GM12874 (cell line): ENCODE data around the gene IL11.

Source experiments
- CTCF ChIP-seq: IDR thresholded peaks from 2 replicates; pipeline ENCODE4 v1.5.1; 2011; ENCODE audit warnings: low read depth, mild to moderate bottlenecking, control low read depth, low read length, moderate library complexity; ENCODE audit not compliant: insufficient read depth

The IL11 gene

GRCh38 chr19:55386493-55386971, 16.3 kb upstream of the IL11 start:
- no peak for TF ChIP-seq CTCF

DNA sequence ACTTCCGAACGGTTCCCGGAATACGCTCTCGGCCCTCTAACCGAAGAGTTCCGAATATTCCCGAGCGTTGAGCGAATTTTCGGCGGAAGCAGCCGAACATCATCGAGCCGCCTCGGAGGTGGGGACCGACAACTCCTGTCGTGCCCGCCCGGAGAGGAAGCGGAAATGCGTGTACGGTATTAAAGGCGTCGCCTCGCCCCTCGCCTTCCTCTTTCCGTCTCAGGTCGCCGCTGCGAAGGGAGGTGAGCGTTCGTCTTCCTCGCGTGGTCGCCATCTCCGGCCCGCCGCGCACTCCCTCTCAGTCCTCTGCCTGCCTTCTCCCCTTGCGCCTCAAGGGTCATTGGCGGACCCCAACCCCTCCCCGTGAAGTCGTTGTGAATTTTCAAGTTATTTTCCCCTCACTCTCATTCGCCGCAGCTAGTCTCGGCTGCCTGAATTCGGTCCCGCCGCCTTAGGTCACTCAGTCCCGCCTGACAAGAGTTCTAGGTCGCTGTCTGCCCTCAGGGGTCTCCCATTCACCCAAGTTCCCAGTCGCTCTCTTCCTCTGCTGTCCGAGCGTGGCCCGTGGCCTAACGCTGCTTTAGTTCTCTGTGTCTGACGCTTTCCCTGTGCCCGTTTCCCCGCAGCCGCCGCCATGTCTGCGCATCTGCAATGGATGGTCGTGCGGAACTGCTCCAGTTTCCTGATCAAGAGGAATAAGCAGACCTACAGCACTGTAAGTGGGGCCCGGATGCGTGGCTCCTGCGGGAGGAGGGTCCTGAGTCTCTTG, 15.6 kb upstream of the IL11 start, which contains the start of gene RPL28:
RPL28 (plus strand) TSS at position 209 of the 769 bp plus-strand sequence; CDS start at position 635, 426 bp downstream.
- no peak for TF ChIP-seq CTCF

- no peak for TF ChIP-seq CTCF
Measured at GRCh38 chr19:55384920-55385723, 14.9 kb upstream of the IL11 start.

GRCh38 chr19:55384131-55384919, 14.1 kb upstream of the IL11 start, which contains the start of gene TMEM238:
TMEM238 (minus strand) TSS chr19:55384292; CDS start chr19:55384259, 33 bp downstream.
- TF ChIP-seq CTCF: no peak

DNA sequence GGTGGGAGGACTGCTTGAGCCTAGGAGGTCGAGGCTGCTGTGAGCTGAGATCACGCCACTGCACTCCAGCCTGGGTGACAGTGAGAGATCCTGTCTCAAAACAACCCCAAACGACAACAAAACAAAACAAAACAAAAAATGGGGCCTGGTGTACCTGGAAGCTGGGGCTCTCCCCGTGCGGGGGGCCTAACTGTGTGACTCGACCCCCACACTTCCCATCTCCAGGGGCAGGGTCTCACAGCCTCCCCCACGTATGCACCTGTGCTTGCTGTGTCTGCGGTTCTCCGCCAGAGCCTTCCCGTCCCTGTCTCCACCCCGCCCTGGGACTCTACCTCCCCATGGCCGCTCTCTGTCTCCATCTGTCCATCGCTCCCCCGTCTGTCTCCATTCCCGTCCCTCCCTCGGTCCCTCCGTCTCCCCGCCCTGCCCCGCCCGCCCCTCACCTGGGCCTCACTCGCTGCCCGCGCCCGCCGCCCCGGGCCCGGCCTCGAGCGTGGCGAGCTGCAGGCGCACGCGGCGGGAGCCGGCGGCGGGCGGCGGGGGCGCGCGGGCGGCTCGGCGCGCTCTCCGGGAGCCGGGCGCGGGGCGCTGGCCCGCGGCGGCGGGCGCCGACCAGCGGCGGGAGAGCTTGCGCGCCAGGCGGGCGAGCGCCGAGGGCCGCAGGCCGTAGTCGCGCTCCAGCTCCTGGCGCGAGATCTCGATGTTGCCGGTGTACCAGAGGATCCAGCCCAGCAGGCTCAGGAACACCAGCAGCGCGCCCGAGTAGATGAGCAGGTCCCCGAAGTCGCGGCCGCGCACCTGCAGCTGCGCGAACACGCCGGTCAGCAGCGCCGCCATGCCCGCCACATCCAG, 13.2 kb upstream of the IL11 start:
- TF ChIP-seq CTCF: 0 out of 2 replicates have a peak, but pooled peaks have one; percentile 31

DNA sequence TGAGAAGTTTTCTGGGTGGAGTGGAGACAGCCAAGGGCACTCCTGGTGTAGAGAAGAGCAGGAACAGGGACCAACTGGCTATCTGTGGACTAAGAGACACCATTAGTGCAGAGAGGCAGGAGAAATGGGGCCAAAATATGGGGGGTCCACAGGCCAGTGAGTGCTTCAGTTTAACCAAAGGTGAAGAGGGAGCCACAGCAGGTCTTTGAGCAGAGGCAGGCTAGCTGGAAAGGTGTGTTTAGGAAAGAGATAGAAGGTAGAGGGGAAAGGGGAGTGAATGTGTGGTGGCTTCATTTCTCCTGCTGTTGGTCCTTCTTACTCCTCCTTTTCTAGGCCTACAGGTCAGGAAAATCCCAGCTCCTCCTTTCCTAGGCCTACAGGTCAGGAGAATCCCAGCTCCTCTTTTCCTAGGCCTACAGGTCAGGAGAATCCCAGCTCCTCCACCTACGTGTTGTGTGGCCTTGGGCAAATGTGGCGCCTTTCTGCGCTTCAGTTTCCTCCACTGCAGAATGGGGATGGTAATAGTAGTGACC, 12.3 kb upstream of the IL11 start:
- TF ChIP-seq CTCF: no peak
